ENCODE data around the gene SMYD3.

GRCh38 chr1:246262281-246262680 lies 244.8 kb downstream of the SMYD3 start:
- no peak for TF ChIP-seq CTCF (IDR thresholded peaks at IDR 0.05)
- no peak for TF ChIP-seq POLR2A (IDR thresholded peaks at IDR 0.05)
